ENCODE data around the gene FUT8. TPM values are rescaled to one million over a fixed set of nuclear protein-coding genes. Genes with fewer than 3 reads are reported as not detected.

Gene FUT8
- total RNA-seq, 1 experiment from 2014 or later, result 129 TPM

- H3K4me3 Mint-ChIP-seq (ENCODE audit: low read depth, unreplicated experiment), result no peak overlapping the region
- H3K4me1 Mint-ChIP-seq (ENCODE audit: low read depth, unreplicated experiment), result peaks cover 44% of the 10 kb centered on the region
- no peak overlapping the region for H3K27ac Mint-ChIP-seq (ENCODE audit: unreplicated experiment)
- CTCF ChIA-PET, result interaction anchor here (0.6 kb wide), 1 partner anchor 56 kb away, joined by 4 read pairs; no protein-coding TSS in a partner anchor
- no peaks in the 10 kb centered on the region for H3K9me3 Mint-ChIP-seq (ENCODE audit: low read depth, unreplicated experiment)
- no peak for TF ChIP-seq CTCF (IDR thresholded peaks at IDR 0.05; ENCODE audit: unreplicated experiment)
- H3K36me3 Mint-ChIP-seq (ENCODE audit: insufficient read depth, unreplicated experiment), result peaks cover 21% of the 10 kb centered on the region
- intact Hi-C loops (cut with micrococcal nuclease; ENCODE audit: unreplicated experiment), result no loop called here
- DNase-seq, result no peak
- no TSS peak for BruUV-seq (replicated peaks)
- H3K27me3 Mint-ChIP-seq (ENCODE audit: unreplicated experiment), result no peaks in the 10 kb centered on the region
These were observed 58.7 kb downstream of the FUT8 start for GRCh38 chr14:65471038-65471878.

GRCh38 chr14:65472189-65472588 lies 59.7 kb downstream of the FUT8 start:
- peaks cover 51% of the 10 kb centered on the region for H3K4me1 Mint-ChIP-seq (ENCODE audit: low read depth, unreplicated experiment)
- no TSS peak for BruUV-seq (replicated peaks)
- no peak overlapping the region for H3K4me3 Mint-ChIP-seq (ENCODE audit: low read depth, unreplicated experiment)
- TF ChIP-seq CTCF (IDR thresholded peaks at IDR 0.05; ENCODE audit: unreplicated experiment), result no peak
- peaks cover 21% of the 10 kb centered on the region for H3K36me3 Mint-ChIP-seq (ENCODE audit: insufficient read depth, unreplicated experiment)
- H3K27me3 Mint-ChIP-seq (ENCODE audit: unreplicated experiment), result no peaks in the 10 kb centered on the region
- intact Hi-C loops (cut with micrococcal nuclease; ENCODE audit: unreplicated experiment), result no loop called here
- DNase-seq, result no peak
- no peak overlapping the region for H3K27ac Mint-ChIP-seq (ENCODE audit: unreplicated experiment)
- CTCF ChIA-PET, result interaction anchor here (0.7 kb wide), 1 partner anchor 253 kb away, joined by 6 read pairs; no protein-coding TSS in a partner anchor
- no peaks in the 10 kb centered on the region for H3K9me3 Mint-ChIP-seq (ENCODE audit: low read depth, unreplicated experiment)

- intact Hi-C loops (cut with micrococcal nuclease; ENCODE audit: unreplicated experiment), result no loop called here
These were observed 63.9 kb downstream of the FUT8 start for GRCh38 chr14:65476273-65476941.

GRCh38 chr14:65476942-65477318 lies 64.4 kb downstream of the FUT8 start:
- intact Hi-C loops (cut with micrococcal nuclease; ENCODE audit: unreplicated experiment), result no loop called here
- no peaks in the 10 kb centered on the region for H3K27me3 Mint-ChIP-seq (ENCODE audit: unreplicated experiment)
- DNase-seq, result no peak
- H3K36me3 Mint-ChIP-seq (ENCODE audit: insufficient read depth, unreplicated experiment), result peaks cover 13% of the 10 kb centered on the region
- CTCF ChIA-PET, result interaction anchor here (1.3 kb wide), 1 partner anchor 10 kb away, joined by 7 read pairs; no protein-coding TSS in a partner anchor
- H3K4me3 Mint-ChIP-seq (ENCODE audit: low read depth, unreplicated experiment), result no peak overlapping the region
- H3K27ac Mint-ChIP-seq (ENCODE audit: unreplicated experiment), result no peak overlapping the region
- BruUV-seq (replicated peaks), result no TSS peak
- TF ChIP-seq CTCF (IDR thresholded peaks at IDR 0.05; ENCODE audit: unreplicated experiment), result no peak
- H3K4me1 Mint-ChIP-seq (ENCODE audit: low read depth, unreplicated experiment), result peaks cover 49% of the 10 kb centered on the region
- H3K9me3 Mint-ChIP-seq (ENCODE audit: low read depth, unreplicated experiment), result no peaks in the 10 kb centered on the region

More at GRCh38 chr14:65476273-65476941, 63.9 kb downstream of the FUT8 start:
- CTCF ChIA-PET, result interaction anchor here (1.3 kb wide), 1 partner anchor 11 kb away, joined by 7 read pairs; no protein-coding TSS in a partner anchor
- peaks cover 13% of the 10 kb centered on the region for H3K36me3 Mint-ChIP-seq (ENCODE audit: insufficient read depth, unreplicated experiment)
- TF ChIP-seq CTCF (IDR thresholded peaks at IDR 0.05; ENCODE audit: unreplicated experiment), result no peak
- peaks cover 52% of the 10 kb centered on the region for H3K4me1 Mint-ChIP-seq (ENCODE audit: low read depth, unreplicated experiment)
- no peak for DNase-seq
- H3K27me3 Mint-ChIP-seq (ENCODE audit: unreplicated experiment), result no peaks in the 10 kb centered on the region
- H3K9me3 Mint-ChIP-seq (ENCODE audit: low read depth, unreplicated experiment), result no peaks in the 10 kb centered on the region
- no TSS peak for BruUV-seq (replicated peaks)
- H3K27ac Mint-ChIP-seq (ENCODE audit: unreplicated experiment), result peak overlapping the region; percentile 15
- H3K4me3 Mint-ChIP-seq (ENCODE audit: low read depth, unreplicated experiment), result no peak overlapping the region

All from Calu3 (cell line).